Adrenal gland (tissue), 12 donors: ENCODE measurements around the gene TMEM63C. TPM values are rescaled to one million over a fixed set of nuclear protein-coding genes. Genes with fewer than 3 reads are reported as not detected.
"Not testable (repeated sequence)": the region's sequence is repeated elsewhere in the genome, so short reads cannot be mapped to it uniquely, and the experiment has no call there.

ENCODE experiments used
- DNase-seq, 7 donors: peaks; one replicate each; pipeline ENCODE4 v3.0.0-alpha.2; 2019 to 2020
- H3K27ac ChIP-seq, 5 donors: fragments of 200-600 bp; sonication (generic) in 4 of 5; 1 replicate in 3 of 5; 2 replicates in 2 of 5; pipeline versions ENCODE4 v1.5.1 to v1.8.0; 2016 to 2020; ENCODE audit warnings: mild to moderate bottlenecking in 1 of 5
- H3K27me3 ChIP-seq: fragments of 200-600 bp; 2 replicates; pipeline ENCODE4 v1.8.0; 2021
- H3K36me3 ChIP-seq, 2 donors: fragments of 200-600 bp; replicated peaks in 1 of 2; 1 replicate in 1 of 2; 2 replicates in 1 of 2; pipeline versions ENCODE4 v1.5.1 to v1.8.0; 2018 to 2022
- H3K4me1 ChIP-seq, 2 donors: fragments of 200-600 bp; replicated peaks in 1 of 2; 1 replicate in 1 of 2; 2 replicates in 1 of 2; pipeline versions ENCODE4 v1.5.1 to v1.8.0; 2018 to 2021
- H3K4me3 ChIP-seq, 4 donors: fragments of 200-600 bp; sonication (generic) in 3 of 4; one replicate each; pipeline ENCODE4 v1.5.1; 2016 to 2018
- H3K9me3 ChIP-seq, 3 donors: fragments of 200-600 bp; sonication (generic) in 1 of 3; replicated peaks in 1 of 3; 1 replicate in 2 of 3; 2 replicates in 1 of 3; pipeline versions ENCODE4 v1.5.1 to v1.8.0; 2016 to 2021
- CTCF ChIP-seq, 6 experiments: fragments of 450-650 bp in 4 of 6; fragments of 200-600 bp in 2 of 6; sonication (generic) in 1 of 6; IDR thresholded peaks; 1 replicate in 5 of 6; 2 replicates in 1 of 6; pipeline versions ENCODE4 v1.5.1 to v1.8.0; 2016 to 2021; ENCODE audit warnings: antibody characterized with exemption in 6 of 6, mild to moderate bottlenecking in 2 of 6, moderate library complexity in 1 of 6
- POLR2A ChIP-seq, 2 donors: fragments of 450-650 bp; IDR thresholded peaks; one replicate each; pipeline ENCODE4 v1.6.1; 2017; ENCODE audit warnings: antibody characterized with exemption in 2 of 2, mild to moderate bottlenecking in 2 of 2, moderate library complexity in 1 of 2
- WGBS, 4 donors: extraction: QIAGEN DNeasy Blood & Tissue Kit in 2 of 4; methylation state at CpG; one replicate each; pipeline versions ENCODE4 v1.1.5 to v1.1.7; 2013 to 2017; 5-methylcytosine and 5-hydroxymethylcytosine counted together
- intact Hi-C, 2 donors: fragments of 100-400 bp; cut with DNase I; formaldehyde crosslinking; loops; one replicate each; pipeline versions ENCODE4 v1.14.1 to v1.15.0; 2022 to 2023
- polyA plus RNA-seq, 3 donors: library from polyadenylated mRNA; stranded (reverse); fragments of 200-250 nt in 2 of 3; fragments of 350-450 nt in 1 of 3; fragmentation: Illumina TruSeq in 1 of 3; extraction: RNeasy Lipid Tissue Mini Kit (QIAGEN cat#74804) in 1 of 3; gene quantifications; one replicate each; pipeline ENCODE4 v1.2.3, GENCODE V29; 2013 to 2014
- total RNA-seq, 9 donors: library from RNA; depleted of rRNA in 4 of 9; stranded (reverse); fragments of >200 nt in 4 of 9; fragments of 120-200 nt in 1 of 9; fragmentation: NEBNext Ultra II Directional in 1 of 9; extraction: Animal tissue kit (Norgen Biotek cat#: 25700) in 1 of 9; gene quantifications; one replicate each; pipeline versions ENCODE4 v1.1.0 to v1.2.4, GENCODE V29; 2013 to 2023
- donor health status: healthy with polysubstance abuse.
- donor health status: Bipolar disorder and iron deficiency.
- donor health status: DM: yes; HTN: yes; CAD: no.
- donor health status: DM: no; HTN: no; CAD: no.
- donor health status: DM: no; HTN: no; CAD: no.
- donor health status: DM: yes; HTN: yes; CAD: no.

Gene TMEM63C
- total and polyA plus RNA-seq, 12 donors, result 2.7 to 21.2 (median 8.3) TPM

- peaks cover 0 to 36% of the 10 kb centered on the region in 2 donors for H3K36me3 ChIP-seq
- H3K4me1 ChIP-seq, result no peaks in the 10 kb centered on the region
- intact Hi-C loops, result no loop called here
- H3K27me3 ChIP-seq, result peaks cover 1% of the 10 kb centered on the region
- no peak overlapping the region for H3K4me3 ChIP-seq
- no peaks in the 10 kb centered on the region for H3K9me3 ChIP-seq
- TF ChIP-seq POLR2A (IDR thresholded peaks at IDR 0.05), result no peak
- TF ChIP-seq CTCF (IDR thresholded peaks at IDR 0.05), result no peak
- H3K27ac ChIP-seq, result no peak overlapping the region
- DNase-seq, result no peak
- WGBS, 4 donors, result 92 to 98% (median 95%) methylated on average over 5 to 12 of the region's 12 CpGs
Measured at GRCh38 chr14:77276959-77277358, 95.4 kb downstream of the TMEM63C start.

- Histone ChIP-seq H3K27ac (no peak overlapping the region), H3K36me3 (peaks cover 0 to 52% of the 10 kb centered on the region in 2 donors), H3K4me1 (no peaks in the 10 kb centered on the region), H3K9me3 (no peaks in the 10 kb centered on the region), H3K4me3 (no peak overlapping the region), H3K27me3 (no peaks in the 10 kb centered on the region)
- intact Hi-C loops, result no loop called here
- TF ChIP-seq CTCF (IDR thresholded peaks at IDR 0.05) (no peak), POLR2A (IDR thresholded peaks at IDR 0.05) (no peak)
- peak in 4 of 7 donors; percentile 22 to 46 (median 39) for DNase-seq
- WGBS, 4 donors, result 84 to 90% (median 87%) methylated on average over 9 to 14 of the region's 14 CpGs
Measured at GRCh38 chr14:77278461-77279230, 97.0 kb downstream of the TMEM63C start.

- no peaks in the 10 kb centered on the region for H3K27me3 ChIP-seq
- no peak overlapping the region for H3K27ac ChIP-seq
- no peak for TF ChIP-seq CTCF (IDR thresholded peaks at IDR 0.05)
- no peak for TF ChIP-seq POLR2A (IDR thresholded peaks at IDR 0.05)
- 93 to 95% (median 95%) methylated on average over 13 of the region's 13 CpGs for WGBS, 4 donors
- peaks cover 0 to 62% of the 10 kb centered on the region in 2 donors for H3K36me3 ChIP-seq
- intact Hi-C loops, result no loop called here
- H3K4me1 ChIP-seq, result no peaks in the 10 kb centered on the region
- H3K4me3 ChIP-seq, result no peak overlapping the region
- no peak for DNase-seq
- H3K9me3 ChIP-seq, result no peaks in the 10 kb centered on the region
Measured at GRCh38 chr14:77279719-77280118, 98.1 kb downstream of the TMEM63C start.

GRCh38 chr14:77280921-77281320 lies 99.3 kb downstream of the TMEM63C start:
- H3K4me1 ChIP-seq, H3K9me3 ChIP-seq, H3K27ac ChIP-seq, H3K4me3 ChIP-seq, H3K27me3 ChIP-seq, DNase-seq, intact Hi-C loops: not testable (repeated sequence)
- 96 to 98% (median 97%) methylated on average over 4 of the region's 4 CpGs for WGBS, 4 donors
- peaks cover 0 to 74% of the 10 kb centered on the region in 2 donors for H3K36me3 ChIP-seq
